ENCODE data around the gene ZNF526.

Gene ZNF526

GRCh38 chr19:42249149-42249750 lies 29.1 kb downstream of the ZNF526 start:
- Histone ChIP-seq H3K27me3 (ENCODE audit: low read length) (no peaks in the 10 kb centered on the region), H3K9ac (ENCODE audit: low read length) (no peak overlapping the region), H3K9me2 (replicated peaks; ENCODE audit: insufficient read depth, low read length) (no peaks in the 10 kb centered on the region), H2AFZ (ENCODE audit: low read depth, low read length, severe bottlenecking) (no peak overlapping the region), H3K27ac (ENCODE audit: low read depth, low read length) (no peak overlapping the region), H3F3A (ENCODE audit: insufficient read depth) (peaks cover 16% of the 10 kb centered on the region), H3K79me2 (ENCODE audit: insufficient read depth, low read length) (peaks cover 12% of the 10 kb centered on the region; the same call in 1 of the 2 replicates), H3K9me3 (ENCODE audit: insufficient read depth, low read length) (no peaks in the 10 kb centered on the region), H3K4me3 (ENCODE audit: insufficient read depth, low read length, poor library complexity, severe bottlenecking) (no peak overlapping the region), H3K4me2 (ENCODE audit: low read depth, low read length, poor library complexity, severe bottlenecking) (no peak overlapping the region), H4K20me1 (ENCODE audit: low read depth, low read length) (no peaks in the 10 kb centered on the region), H3K36me3 (ENCODE audit: low read length) (no peaks in the 10 kb centered on the region)
- no peak for TF ChIP-seq EZH2phosphoT487 (conservative IDR thresholded peaks at IDR 0.05; ENCODE audit: low read length)
- TF ChIP-seq CTCF (IDR thresholded peaks at IDR 0.05; ENCODE audit: insufficient read depth, low read length, poor library complexity, severe bottlenecking): no peak

- Histone ChIP-seq H3K4me2 (ENCODE audit: low read depth, low read length, poor library complexity, severe bottlenecking) (no peak overlapping the region), H3K36me3 (ENCODE audit: low read length) (no peaks in the 10 kb centered on the region), H2AFZ (ENCODE audit: low read depth, low read length, severe bottlenecking) (no peak overlapping the region), H3K27ac (ENCODE audit: low read depth, low read length) (no peak overlapping the region), H3K9me3 (ENCODE audit: insufficient read depth, low read length) (no peaks in the 10 kb centered on the region), H3K79me2 (ENCODE audit: insufficient read depth, low read length) (peaks cover 15% of the 10 kb centered on the region; the same call in 1 of the 2 replicates), H3F3A (ENCODE audit: insufficient read depth) (peaks cover 15% of the 10 kb centered on the region; the same call in 1 of the 2 replicates), H3K9me2 (replicated peaks; ENCODE audit: insufficient read depth, low read length) (no peaks in the 10 kb centered on the region), H3K27me3 (ENCODE audit: low read length) (no peaks in the 10 kb centered on the region), H3K4me3 (ENCODE audit: insufficient read depth, low read length, poor library complexity, severe bottlenecking) (no peak overlapping the region), H4K20me1 (ENCODE audit: low read depth, low read length) (no peaks in the 10 kb centered on the region), H3K9ac (ENCODE audit: low read length) (no peak overlapping the region)
- no peak for TF ChIP-seq CTCF (IDR thresholded peaks at IDR 0.05; ENCODE audit: insufficient read depth, low read length, poor library complexity, severe bottlenecking)
- no peak for TF ChIP-seq EZH2phosphoT487 (conservative IDR thresholded peaks at IDR 0.05; ENCODE audit: low read length)
Observed at GRCh38 chr19:42249769-42250168, 29.7 kb downstream of the ZNF526 start.

GRCh38 chr19:42250183-42250665 lies 30.1 kb downstream of the ZNF526 start:
- no peaks in the 10 kb centered on the region for H4K20me1 ChIP-seq (ENCODE audit: low read depth, low read length)
- H3K9ac ChIP-seq (ENCODE audit: low read length): no peak overlapping the region
- TF ChIP-seq CTCF (IDR thresholded peaks at IDR 0.05; ENCODE audit: insufficient read depth, low read length, poor library complexity, severe bottlenecking): no peak
- TF ChIP-seq EZH2phosphoT487 (conservative IDR thresholded peaks at IDR 0.05; ENCODE audit: low read length): no peak
- H3K36me3 ChIP-seq (ENCODE audit: low read length): no peaks in the 10 kb centered on the region
- H3K4me3 ChIP-seq (ENCODE audit: insufficient read depth, low read length, poor library complexity, severe bottlenecking): no peak overlapping the region
- peaks cover 15% of the 10 kb centered on the region; the same call in 1 of the 2 replicates for H3K79me2 ChIP-seq (ENCODE audit: insufficient read depth, low read length)
- H3K9me2 ChIP-seq (replicated peaks; ENCODE audit: insufficient read depth, low read length): no peaks in the 10 kb centered on the region
- H3K9me3 ChIP-seq (ENCODE audit: insufficient read depth, low read length): no peaks in the 10 kb centered on the region
- peaks cover 15% of the 10 kb centered on the region; the same call in 1 of the 2 replicates for H3F3A ChIP-seq (ENCODE audit: insufficient read depth)
- no peak overlapping the region for H2AFZ ChIP-seq (ENCODE audit: low read depth, low read length, severe bottlenecking)
- H3K27ac ChIP-seq (ENCODE audit: low read depth, low read length): no peak overlapping the region
- H3K27me3 ChIP-seq (ENCODE audit: low read length): no peaks in the 10 kb centered on the region
- H3K4me2 ChIP-seq (ENCODE audit: low read depth, low read length, poor library complexity, severe bottlenecking): no peak overlapping the region

Measured in SU-DHL-6 (cell line).